Karpas-422 (cell line): ENCODE measurements around the gene SAT2. TPM values are rescaled to one million over a fixed set of nuclear protein-coding genes. Genes with fewer than 3 reads are reported as not detected.

ENCODE experiments used
- DNase-seq: peaks from one replicate; pipeline ENCODE4 v3.0.0-alpha.2; 2015
- H2AFZ ChIP-seq: fragments of 200-600 bp; sonication (generic); 2 replicates; pipeline ENCODE4 v1.6.1; 2014; ENCODE audit warnings: antibody characterized with exemption, low read length, mixed read lengths
- H3K27ac ChIP-seq: fragments of 200-600 bp; sonication (generic); 2 replicates; pipeline ENCODE4 v1.5.1; 2014; ENCODE audit warnings: mild to moderate bottlenecking, low read length, moderate library complexity
- H3K27me3 ChIP-seq: fragments of 200-600 bp; sonication (generic); 2 replicates; pipeline ENCODE4 v1.6.1; 2014; ENCODE audit warnings: low read length, mixed read lengths
- H3K36me3 ChIP-seq: fragments of 200-600 bp; sonication (generic); 2 replicates; pipeline ENCODE4 v1.6.1; 2014; ENCODE audit warnings: low read length, mixed read lengths; ENCODE audit not compliant: insufficient read depth
- H3K4me1 ChIP-seq: fragments of 200-600 bp; sonication (generic); 2 replicates; pipeline ENCODE4 v1.6.1; 2014; ENCODE audit warnings: mild to moderate bottlenecking, low read length, mixed read lengths
- H3K4me2 ChIP-seq: fragments of 200-600 bp; sonication (generic); 2 replicates; pipeline ENCODE4 v1.6.1; 2014; ENCODE audit warnings: low read length, low read depth, mild to moderate bottlenecking; ENCODE audit not compliant: poor library complexity, severe bottlenecking
- H3K4me3 ChIP-seq: fragments of 200-600 bp; sonication (generic); 2 replicates; pipeline ENCODE4 v1.5.1; 2014; ENCODE audit warnings: mild to moderate bottlenecking, antibody characterized with exemption, low read length, mixed read lengths
- H3K79me2 ChIP-seq: fragments of 200-600 bp; sonication (generic); 2 replicates; pipeline ENCODE4 v1.6.1; 2014; ENCODE audit warnings: mild to moderate bottlenecking, low read length, mixed read lengths
- H3K9ac ChIP-seq: fragments of 200-600 bp; sonication (generic); 2 replicates; pipeline ENCODE4 v1.6.0; 2014; ENCODE audit warnings: low read length
- H3K9me2 ChIP-seq: fragments of 200-600 bp; sonication (generic), shearing (Covaris generic); replicated peaks from 2 replicates; pipeline ENCODE4 v1.6.0; 2014; ENCODE audit warnings: mild to moderate bottlenecking, low read length, moderate library complexity; ENCODE audit not compliant: insufficient read depth
- H3K9me3 ChIP-seq: fragments of 300-700, 200-600 bp; sonication (generic); 2 replicates; pipeline ENCODE4 v1.6.1; 2014; ENCODE audit warnings: low read length, mixed read lengths
- H4K20me1 ChIP-seq: fragments of 200-600 bp; sonication (generic); 2 replicates; pipeline ENCODE4 v1.6.1; 2014; ENCODE audit warnings: mild to moderate bottlenecking, antibody characterized with exemption, low read length, low read depth; ENCODE audit not compliant: insufficient read depth
- total RNA-seq: library from RNA; depleted of rRNA; stranded (reverse); fragments of >200 nt; shearing (Covaris generic); gene quantifications from 2 replicates; pipeline ENCODE4 v1.2.3, GENCODE V29; 2014; ENCODE audit warnings: low replicate concordance

SAT2 gene
- total RNA-seq, 1 experiment from 2014 or later: 36.0 TPM

DNA sequence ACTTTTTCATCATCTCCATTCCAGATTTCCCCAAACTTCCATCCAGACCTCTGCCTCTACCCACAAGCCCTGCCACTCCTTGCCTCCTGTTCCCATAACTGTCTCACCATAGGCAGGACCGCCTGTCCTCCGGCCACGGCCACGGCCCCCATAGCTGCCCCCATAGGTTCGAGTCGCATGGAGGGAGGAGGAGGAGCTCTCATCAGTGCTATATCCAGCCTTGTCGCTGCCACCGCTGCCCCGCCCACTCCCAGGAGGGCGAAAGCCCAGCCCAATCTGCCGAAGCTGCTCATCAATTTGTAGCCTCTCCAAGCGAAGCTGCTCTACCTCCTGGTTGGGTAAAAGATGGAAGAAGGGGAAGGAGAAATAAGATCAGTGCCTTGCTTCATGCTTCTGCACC lies 34.3 kb downstream of the SAT2 start:
- Histone ChIP-seq H3K4me2 (no peak overlapping the region), H2AFZ (no peak overlapping the region), H3K27ac (no peak overlapping the region), H3K9ac (no peak overlapping the region), H4K20me1 (no peaks in the 10 kb centered on the region), H3K4me3 (no peak overlapping the region), H3K27me3 (no peaks in the 10 kb centered on the region), H3K9me2 (no peaks in the 10 kb centered on the region), H3K4me1 (no peaks in the 10 kb centered on the region), H3K79me2 (no peaks in the 10 kb centered on the region), H3K9me3 (no peaks in the 10 kb centered on the region), H3K36me3 (peaks cover 18% of the 10 kb centered on the region; the same call in 1 of the 2 replicates)
- DNase-seq: no peak

DNA sequence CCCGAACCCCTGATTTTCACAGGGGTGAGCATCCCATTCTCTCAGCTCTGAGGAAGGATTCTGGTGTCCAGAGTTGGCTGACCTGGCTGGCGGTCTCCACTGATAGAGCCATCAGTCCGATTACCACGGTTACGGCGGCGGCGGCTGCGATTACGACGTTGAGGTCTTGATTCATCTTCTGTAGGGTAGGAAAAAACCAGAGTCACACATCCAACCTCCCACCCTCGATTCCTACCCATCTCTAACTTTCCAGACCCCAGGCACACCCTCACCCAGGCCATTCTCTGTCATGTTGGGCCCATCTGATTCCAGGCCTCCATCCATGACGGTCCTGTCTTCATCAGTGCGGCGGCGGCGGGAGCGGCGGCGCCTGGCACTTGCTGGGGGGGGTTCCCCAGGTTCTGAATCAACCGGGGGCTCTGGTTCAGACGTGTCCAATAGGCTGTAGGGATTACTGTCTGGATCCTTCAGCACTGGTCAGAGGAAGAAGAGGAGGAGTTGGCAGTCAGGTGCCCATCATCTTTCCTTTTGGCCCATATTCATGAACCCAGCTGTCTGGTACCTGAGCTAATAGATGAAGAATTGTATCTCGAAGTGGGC lies 35.1 kb downstream of the SAT2 start:
- peaks cover 18% of the 10 kb centered on the region; the same call in 1 of the 2 replicates for H3K36me3 ChIP-seq
- no peak for DNase-seq
- H3K79me2 ChIP-seq: no peaks in the 10 kb centered on the region
- no peak overlapping the region for H3K9ac ChIP-seq
- H3K27ac ChIP-seq: no peak overlapping the region
- no peak overlapping the region for H3K4me2 ChIP-seq
- no peaks in the 10 kb centered on the region for H3K4me1 ChIP-seq
- no peaks in the 10 kb centered on the region for H4K20me1 ChIP-seq
- no peak overlapping the region for H2AFZ ChIP-seq
- no peaks in the 10 kb centered on the region for H3K9me3 ChIP-seq
- H3K27me3 ChIP-seq: no peaks in the 10 kb centered on the region
- no peak overlapping the region for H3K4me3 ChIP-seq
- no peaks in the 10 kb centered on the region for H3K9me2 ChIP-seq

DNA sequence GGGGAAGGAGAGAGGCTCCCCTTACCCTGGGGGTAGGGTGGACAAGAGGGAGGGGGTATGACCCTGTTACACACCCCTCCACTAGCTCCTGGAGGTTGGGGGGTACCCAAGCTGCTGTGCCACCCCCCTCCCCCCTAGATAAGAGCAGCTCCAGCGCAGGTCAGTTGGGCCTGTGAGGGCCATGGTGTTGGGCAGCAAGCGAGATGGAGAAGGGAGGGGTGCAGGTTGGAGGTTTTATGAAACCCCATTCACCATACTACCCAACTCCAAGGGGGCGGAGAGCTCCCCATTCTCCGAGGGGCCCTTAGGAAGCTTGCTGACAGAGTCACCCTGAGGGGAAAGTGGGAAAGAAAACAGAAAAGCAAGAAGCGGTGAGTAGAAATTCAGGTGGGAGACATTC lies 36.0 kb downstream of the SAT2 start:
- H3K27ac ChIP-seq: no peak overlapping the region
- no peak overlapping the region for H3K9ac ChIP-seq
- H2AFZ ChIP-seq: no peak overlapping the region
- no peak overlapping the region for H3K4me3 ChIP-seq
- no peak for DNase-seq
- H3K4me2 ChIP-seq: no peak overlapping the region
- peaks cover under 1% of the 10 kb centered on the region; the same call in 1 of the 2 replicates for H3K79me2 ChIP-seq
- H3K9me3 ChIP-seq: no peaks in the 10 kb centered on the region
- peaks cover 18% of the 10 kb centered on the region; the same call in 1 of the 2 replicates for H3K36me3 ChIP-seq
- no peaks in the 10 kb centered on the region for H4K20me1 ChIP-seq
- no peaks in the 10 kb centered on the region for H3K27me3 ChIP-seq
- H3K4me1 ChIP-seq: no peaks in the 10 kb centered on the region
- H3K9me2 ChIP-seq: no peaks in the 10 kb centered on the region

DNA sequence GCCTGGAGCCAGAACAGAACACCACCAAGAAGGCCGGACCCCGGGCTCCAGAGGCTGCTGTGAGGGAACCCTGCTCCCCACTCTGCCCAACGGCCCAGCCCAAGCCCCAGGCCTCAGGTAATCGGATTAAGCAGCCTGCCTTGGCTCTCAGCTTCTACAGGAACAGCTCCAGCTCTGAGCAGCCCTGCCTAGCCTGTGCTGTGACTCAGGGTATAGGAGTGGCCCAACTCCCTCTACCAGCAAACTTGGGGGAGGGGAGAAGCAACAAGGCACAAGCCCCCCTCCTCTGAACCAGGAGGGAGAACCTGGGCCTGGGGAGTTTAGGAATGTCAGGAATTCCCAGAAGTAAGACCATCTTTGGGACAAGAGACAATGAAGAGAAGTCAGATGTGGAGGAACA lies 36.9 kb downstream of the SAT2 start:
- Histone ChIP-seq H4K20me1 (no peaks in the 10 kb centered on the region), H2AFZ (no peak overlapping the region), H3K9ac (no peak overlapping the region), H3K36me3 (peaks cover 17% of the 10 kb centered on the region; the same call in 1 of the 2 replicates), H3K27me3 (no peaks in the 10 kb centered on the region), H3K9me3 (no peaks in the 10 kb centered on the region), H3K4me3 (no peak overlapping the region), H3K4me1 (no peaks in the 10 kb centered on the region), H3K4me2 (no peak overlapping the region), H3K9me2 (no peaks in the 10 kb centered on the region), H3K79me2 (peaks cover 3% of the 10 kb centered on the region; the same call in 1 of the 2 replicates), H3K27ac (no peak overlapping the region)
- no peak for DNase-seq

DNA sequence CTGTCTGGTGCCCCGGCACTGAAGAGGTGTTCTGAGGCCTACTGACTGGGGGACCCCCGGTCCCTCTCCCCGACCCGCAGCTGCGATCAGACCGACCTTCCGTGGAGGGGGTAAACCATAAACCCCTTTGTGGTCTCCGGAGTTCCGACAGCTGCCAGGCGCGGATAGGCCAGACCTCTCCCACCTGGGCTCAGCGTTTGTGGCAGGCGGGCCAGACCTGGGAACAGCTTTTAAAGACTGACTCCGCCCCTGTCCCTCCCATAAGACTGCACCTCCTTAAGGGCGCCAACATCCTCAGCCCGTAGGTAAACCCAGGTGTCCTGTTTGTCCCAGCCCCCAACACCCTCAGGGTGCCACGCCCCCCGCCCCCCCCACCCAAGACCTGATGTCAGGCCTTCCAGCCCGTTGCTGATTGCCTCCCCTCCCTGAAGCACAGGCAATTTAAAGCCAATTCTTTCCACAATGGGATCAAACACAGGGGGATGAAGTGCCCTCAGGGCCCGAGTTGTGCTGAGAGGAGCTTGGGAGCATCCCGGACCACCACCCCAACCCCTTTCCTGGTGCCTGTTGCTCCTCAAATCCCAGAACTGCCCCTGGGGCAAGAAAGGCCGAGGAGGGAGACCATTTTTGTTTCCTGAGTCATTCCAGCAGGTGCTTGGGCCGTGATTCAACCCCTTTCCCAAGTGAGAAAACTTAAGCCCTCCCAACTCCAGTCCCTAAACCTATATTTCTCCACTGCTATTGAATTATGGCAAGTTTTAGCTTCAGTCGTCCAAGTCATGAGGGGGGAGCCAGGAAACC lies 37.5 kb downstream of the SAT2 start, which contains the start of gene SOX15:
TSS of gene SOX15 (minus strand) at position 204 of the 801 bp plus-strand sequence. CDS start 418 bp downstream, outside the sequence.
- H3K4me3 ChIP-seq: no peak within 1 kb of the TSS
- H3K9me3 ChIP-seq: no peaks in the 10 kb centered on the region
- H3K27ac ChIP-seq: no peak within 1 kb of the TSS
- H4K20me1 ChIP-seq: no peaks in the 10 kb centered on the region
- no peak within 1 kb of the TSS for H3K4me2 ChIP-seq
- H3K79me2 ChIP-seq: peaks cover 7% of the 10 kb centered on the region; the same call in 1 of the 2 replicates
- peaks cover under 1% of the 10 kb centered on the region for H3K4me1 ChIP-seq
- no peak for DNase-seq
- no peaks in the 10 kb centered on the region for H3K9me2 ChIP-seq
- H3K36me3 ChIP-seq: peaks cover 10% of the 10 kb centered on the region; the same call in 1 of the 2 replicates
- H3K27me3 ChIP-seq: no peaks in the 10 kb centered on the region
- no peak within 1 kb of the TSS for H3K9ac ChIP-seq
- H2AFZ ChIP-seq: no peak within 1 kb of the TSS

DNA sequence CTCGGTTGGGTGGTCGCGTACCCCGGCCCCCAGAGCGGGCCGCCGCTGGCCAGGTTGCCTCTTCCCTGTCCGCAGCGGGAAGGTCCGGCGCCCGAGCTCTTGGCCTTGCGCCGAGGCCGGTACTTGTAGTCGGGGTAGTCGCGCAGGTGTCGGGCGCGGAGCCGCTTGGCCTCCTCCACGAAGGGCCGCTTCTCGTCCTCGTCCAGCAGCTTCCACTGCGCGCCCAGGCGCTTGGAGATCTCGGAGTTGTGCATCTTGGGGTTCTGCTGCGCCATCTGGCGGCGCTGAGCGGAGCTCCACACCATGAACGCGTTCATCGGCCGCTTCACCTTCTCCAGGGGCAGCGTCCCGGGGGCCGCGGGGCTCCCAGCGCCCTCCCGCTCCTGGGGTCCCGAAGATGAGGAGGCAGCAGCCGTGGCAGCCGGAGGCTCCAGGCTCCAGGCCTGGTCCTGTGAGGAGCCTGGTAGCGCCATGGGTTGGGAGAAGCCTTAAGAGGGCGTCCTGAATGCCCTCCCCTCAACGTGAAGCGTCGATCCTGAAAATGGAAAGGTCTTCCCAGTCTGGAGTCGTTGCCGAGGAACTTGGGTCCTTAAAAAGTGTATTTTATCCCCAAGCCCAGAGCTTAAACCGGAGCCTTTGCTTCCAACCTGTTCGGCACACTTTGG lies 38.3 kb downstream of the SAT2 start:
- H3K4me2 ChIP-seq: no peak overlapping the region

DNA sequence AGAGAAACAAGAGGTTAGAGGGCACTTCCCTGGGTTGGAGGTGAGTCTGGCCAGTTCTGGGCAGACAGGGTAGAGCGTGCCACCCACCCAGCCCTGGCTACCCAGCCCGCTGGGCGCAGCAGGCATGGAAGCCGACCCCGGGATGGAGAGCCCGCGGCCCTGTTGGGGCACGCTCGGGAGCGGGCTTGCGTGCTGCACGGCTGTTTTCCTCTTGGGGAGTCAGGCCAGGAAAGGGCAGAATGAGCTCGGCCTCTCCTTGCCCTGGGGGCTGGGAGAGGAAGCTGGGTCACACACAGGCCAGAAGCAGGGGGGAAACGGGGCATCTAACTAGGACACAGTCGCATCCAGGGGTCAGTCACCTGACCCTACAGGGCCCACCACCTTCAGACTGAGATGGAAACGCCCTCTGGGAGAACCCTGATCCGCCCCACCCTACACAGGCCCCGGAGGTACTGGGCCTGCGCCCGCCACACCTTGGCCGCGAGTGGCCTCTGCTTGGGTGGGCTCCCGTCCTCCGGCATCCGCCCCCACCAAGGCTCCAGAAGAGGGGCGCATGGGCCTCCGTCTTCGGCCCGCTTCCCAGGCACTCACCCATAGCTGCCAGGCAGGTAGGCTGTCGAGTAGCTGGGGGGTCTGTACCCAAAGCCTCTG lies 38.9 kb downstream of the SAT2 start:
- H3K9me2 ChIP-seq: no peaks in the 10 kb centered on the region
- H3K27ac ChIP-seq: no peak overlapping the region
- peaks cover 9% of the 10 kb centered on the region for H3K4me1 ChIP-seq
- no peak overlapping the region for H3K4me3 ChIP-seq
- no peak overlapping the region for H2AFZ ChIP-seq
- no peak for DNase-seq
- no peaks in the 10 kb centered on the region for H4K20me1 ChIP-seq
- no peak overlapping the region for H3K4me2 ChIP-seq
- H3K36me3 ChIP-seq: peaks cover 7% of the 10 kb centered on the region; the same call in 1 of the 2 replicates
- H3K9me3 ChIP-seq: no peaks in the 10 kb centered on the region
- peaks cover 16% of the 10 kb centered on the region for H3K79me2 ChIP-seq
- no peaks in the 10 kb centered on the region for H3K27me3 ChIP-seq
- H3K9ac ChIP-seq: no peak overlapping the region

More for the DNA sequence above, 38.3 kb downstream of the SAT2 start:
- H3K9me2 ChIP-seq: no peaks in the 10 kb centered on the region
- H3K27ac ChIP-seq: no peak overlapping the region
- H2AFZ ChIP-seq: no peak overlapping the region
- no peaks in the 10 kb centered on the region for H4K20me1 ChIP-seq
- no peak overlapping the region for H3K4me3 ChIP-seq
- DNase-seq: no peak
- no peaks in the 10 kb centered on the region for H3K9me3 ChIP-seq
- peaks cover 13% of the 10 kb centered on the region for H3K79me2 ChIP-seq
- no peak overlapping the region for H3K9ac ChIP-seq
- H3K36me3 ChIP-seq: peaks cover 7% of the 10 kb centered on the region; the same call in 1 of the 2 replicates
- H3K27me3 ChIP-seq: no peaks in the 10 kb centered on the region
- H3K4me1 ChIP-seq: peaks cover 8% of the 10 kb centered on the region
